Measurements from ENCODE around the gene PPP2R3A.

- TF ChIP-seq TAF1 (IDR thresholded peaks at IDR 0.05; ENCODE audit: low read depth) = no peak
- no peak for TF ChIP-seq FOXM1 (IDR thresholded peaks at IDR 0.05; ENCODE audit: borderline replicate concordance, low read depth)
- no peak for TF ChIP-seq MAX (IDR thresholded peaks at IDR 0.05)
- TF ChIP-seq NFIC (IDR thresholded peaks at IDR 0.05) = no peak
- TF ChIP-seq EP300 (IDR thresholded peaks at IDR 0.05; ENCODE audit: borderline replicate concordance) = no peak
- TF ChIP-seq TEAD4 (IDR thresholded peaks at IDR 0.05) = no peak
- no peak for TF ChIP-seq RAD21 (IDR thresholded peaks at IDR 0.05; ENCODE audit: low read depth)
- no peak for TF ChIP-seq REST (IDR thresholded peaks at IDR 0.05; ENCODE audit: low read depth)
- TF ChIP-seq EGR1 (IDR thresholded peaks at IDR 0.05) = no peak
- no peak for TF ChIP-seq CREB1 (IDR thresholded peaks at IDR 0.05; ENCODE audit: low read depth)
These were observed 145.0 kb downstream of the PPP2R3A start for GRCh38 chr3:136110481-136110880.

Measured in Ishikawa (cell line).